HEK293T (cell line): ENCODE measurements around the gene MFAP4.

Source experiments
- CTCF ChIA-PET: fragments of 350-600 bp; formaldehyde crosslinking; extraction: SDS; loops from one replicate; lab custom pipeline; 2021; ENCODE audit warnings: antibody characterized with exemption, inconsistent platforms; lab: Yijun Ruan, JAX
- POLR2A ChIA-PET: fragments of 350-600 bp; formaldehyde crosslinking; extraction: SDS; loops from one replicate; lab custom pipeline; 2020; ENCODE audit warnings: antibody characterized with exemption, inconsistent platforms; lab: Yijun Ruan, JAX
- DNase-seq: peaks from one replicate; pipeline ENCODE4 v3.0.0; 2012; ENCODE audit warnings: mixed read lengths; ENCODE audit errors: extremely low spot score
- ARNT ChIP-seq: fragments of 450-650 bp; IDR thresholded peaks from 2 replicates; pipeline ENCODE4 v1.6.1; 2017; ENCODE audit warnings: mild to moderate bottlenecking
- BHLHE40 ChIP-seq: fragments of 450-650 bp; IDR thresholded peaks from 2 replicates; pipeline ENCODE4 v1.6.1; 2016; ENCODE audit warnings: mild to moderate bottlenecking, moderate library complexity, borderline replicate concordance
- CTBP1 ChIP-seq: fragments of 450-650 bp; IDR thresholded peaks from 2 replicates; pipeline ENCODE4 v1.6.1; 2016; ENCODE audit warnings: borderline replicate concordance
- ELF4 ChIP-seq: fragments of 450-650 bp; IDR thresholded peaks from 2 replicates; pipeline ENCODE4 v1.6.1; 2017; ENCODE audit warnings: antibody characterized with exemption
- FOXA1 ChIP-seq: fragments of 450-650 bp; IDR thresholded peaks from 2 replicates; pipeline ENCODE4 v1.6.1; 2016; ENCODE audit warnings: mild to moderate bottlenecking
- FOXK2 ChIP-seq: fragments of 450-650 bp; IDR thresholded peaks from 2 replicates; pipeline ENCODE4 v1.6.1; 2016; ENCODE audit warnings: mild to moderate bottlenecking
- FOXM1 ChIP-seq: fragments of 450-650 bp; IDR thresholded peaks from 2 replicates; pipeline ENCODE4 v1.6.1; 2017; ENCODE audit warnings: mild to moderate bottlenecking, borderline replicate concordance
- HDGF ChIP-seq: fragments of 450-650 bp; IDR thresholded peaks from 2 replicates; pipeline ENCODE4 v1.6.1; 2017; ENCODE audit warnings: antibody characterized with exemption, borderline replicate concordance
- L3MBTL2 ChIP-seq: fragments of 450-650 bp; conservative IDR thresholded peaks from 2 replicates; pipeline ENCODE4 v1.6.1; 2016; ENCODE audit warnings: mild to moderate bottlenecking
- LEF1 ChIP-seq: fragments of 450-650 bp; IDR thresholded peaks from 2 replicates; pipeline ENCODE4 v1.6.1; 2017; ENCODE audit warnings: mild to moderate bottlenecking, borderline replicate concordance
- NFRKB ChIP-seq: fragments of 450-650 bp; IDR thresholded peaks from 2 replicates; pipeline ENCODE4 v1.6.1; 2016; ENCODE audit warnings: mild to moderate bottlenecking, moderate library complexity
- PKNOX1 ChIP-seq: fragments of 450-650 bp; IDR thresholded peaks from 2 replicates; pipeline ENCODE4 v1.6.1; 2016
- SP1 ChIP-seq: fragments of 450-650 bp; IDR thresholded peaks from 2 replicates; pipeline ENCODE4 v1.6.1; 2017
- SUZ12 ChIP-seq: fragments of 450-650 bp; IDR thresholded peaks from 2 replicates; pipeline ENCODE4 v1.6.1; 2016; ENCODE audit warnings: mild to moderate bottlenecking
- TARDBP ChIP-seq: fragments of 450-650 bp; IDR thresholded peaks from 2 replicates; pipeline ENCODE4 v1.6.1; 2016
- ZNF384 ChIP-seq: fragments of 450-650 bp; IDR thresholded peaks from 2 replicates; pipeline ENCODE4 v1.6.1; 2016

MFAP4 gene

GRCh38 chr17:19412984-19413383 lies 26.0 kb upstream of the MFAP4 start:
- POLR2A ChIA-PET = interaction anchor here (0.6 to 1.4 kb wide), 2 partner anchors 50 to 51 kb away, joined by 3 read pairs; partner anchors contain the start of gene B9D1
- no peak for DNase-seq
- CTCF ChIA-PET = interaction anchor here (1.2 kb wide), 1 partner anchor 50 kb away, joined by 4 read pairs; no protein-coding TSS in a partner anchor
- TF ChIP-seq ARNT = no peak
- no peak for TF ChIP-seq CTBP1
- TF ChIP-seq BHLHE40 = no peak
- TF ChIP-seq ELF4 = no peak
- TF ChIP-seq PKNOX1 = no peak
- TF ChIP-seq LEF1 = no peak
- TF ChIP-seq SP1 = no peak
- TF ChIP-seq ZNF384 = no peak
- TF ChIP-seq HDGF = no peak
- TF ChIP-seq FOXK2 = no peak
- no peak for TF ChIP-seq NFRKB
- no peak for TF ChIP-seq FOXA1
- no peak for TF ChIP-seq SUZ12
- no peak for TF ChIP-seq FOXM1
- no peak for TF ChIP-seq TARDBP
- TF ChIP-seq L3MBTL2 = no peak

- TF ChIP-seq ARNT (no peak), FOXK2 (no peak), PKNOX1 (no peak), ELF4 (no peak), LEF1 (no peak), BHLHE40 (no peak), FOXA1 (no peak), L3MBTL2 (no peak), CTBP1 (no peak), TARDBP (no peak), NFRKB (no peak), SP1 (no peak), ZNF384 (no peak), HDGF (no peak), FOXM1 (no peak), SUZ12 (no peak)
- POLR2A ChIA-PET = no interaction called here
- no peak for DNase-seq
- CTCF ChIA-PET = no interaction called here
These were observed 25.5 kb upstream of the MFAP4 start for GRCh38 chr17:19412510-19412909.

GRCh38 chr17:19411631-19412030 lies 24.6 kb upstream of the MFAP4 start:
- POLR2A ChIA-PET = no interaction called here
- no peak for DNase-seq
- TF ChIP-seq FOXM1 (no peak), BHLHE40 (no peak), L3MBTL2 (no peak), CTBP1 (no peak), NFRKB (no peak), ARNT (no peak), ZNF384 (no peak), PKNOX1 (no peak), ELF4 (no peak), FOXK2 (no peak), HDGF (no peak), SUZ12 (no peak), SP1 (no peak), FOXA1 (no peak)
- CTCF ChIA-PET = no interaction called here

GRCh38 chr17:19410875-19411620 lies 24.1 kb upstream of the MFAP4 start, which contains the start of gene RNF112:
TSS of gene RNF112 (plus strand) at chr17:19411232. CDS start at chr17:19411409, 177 bp downstream.
- ChIA-PET POLR2A (no interaction called here), CTCF (no interaction called here)
- TF ChIP-seq BHLHE40 (no peak), LEF1 (no peak), ELF4 (no peak), PKNOX1 (no peak), HDGF (no peak), L3MBTL2 (no peak), CTBP1 (no peak), NFRKB (no peak), FOXM1 (no peak), ARNT (no peak)
- DNase-seq = no peak

GRCh38 chr17:19410091-19410490 lies 23.1 kb upstream of the MFAP4 start:
- CTCF ChIA-PET = interaction anchor here (0.7 kb wide), 1 partner anchor 24 kb away, joined by 3 read pairs; no protein-coding TSS in a partner anchor
- DNase-seq = no peak
- no peak for TF ChIP-seq FOXA1
- TF ChIP-seq SP1 = no peak
- TF ChIP-seq L3MBTL2 = no peak
- TF ChIP-seq FOXM1 = no peak
- no peak for TF ChIP-seq HDGF
- TF ChIP-seq TARDBP = no peak
- no peak for TF ChIP-seq ELF4
- TF ChIP-seq ARNT = no peak
- TF ChIP-seq NFRKB = no peak
- no peak for TF ChIP-seq BHLHE40
- no peak for TF ChIP-seq SUZ12
- TF ChIP-seq ZNF384 = no peak
- no peak for TF ChIP-seq PKNOX1
- TF ChIP-seq CTBP1 = no peak
- TF ChIP-seq LEF1 = no peak
- no peak for TF ChIP-seq FOXK2
- POLR2A ChIA-PET = interaction anchor here (2.3 kb wide), 1 partner anchor 32 kb away, joined by 15 read pairs; the partner anchor contains the start of gene MAPK7
